Measurements from ENCODE around the gene F3. TPM values are rescaled to one million over a fixed set of nuclear protein-coding genes. Genes with fewer than 3 reads are reported as not detected.

The F3 gene
- total RNA-seq: 35.3 TPM

DNA sequence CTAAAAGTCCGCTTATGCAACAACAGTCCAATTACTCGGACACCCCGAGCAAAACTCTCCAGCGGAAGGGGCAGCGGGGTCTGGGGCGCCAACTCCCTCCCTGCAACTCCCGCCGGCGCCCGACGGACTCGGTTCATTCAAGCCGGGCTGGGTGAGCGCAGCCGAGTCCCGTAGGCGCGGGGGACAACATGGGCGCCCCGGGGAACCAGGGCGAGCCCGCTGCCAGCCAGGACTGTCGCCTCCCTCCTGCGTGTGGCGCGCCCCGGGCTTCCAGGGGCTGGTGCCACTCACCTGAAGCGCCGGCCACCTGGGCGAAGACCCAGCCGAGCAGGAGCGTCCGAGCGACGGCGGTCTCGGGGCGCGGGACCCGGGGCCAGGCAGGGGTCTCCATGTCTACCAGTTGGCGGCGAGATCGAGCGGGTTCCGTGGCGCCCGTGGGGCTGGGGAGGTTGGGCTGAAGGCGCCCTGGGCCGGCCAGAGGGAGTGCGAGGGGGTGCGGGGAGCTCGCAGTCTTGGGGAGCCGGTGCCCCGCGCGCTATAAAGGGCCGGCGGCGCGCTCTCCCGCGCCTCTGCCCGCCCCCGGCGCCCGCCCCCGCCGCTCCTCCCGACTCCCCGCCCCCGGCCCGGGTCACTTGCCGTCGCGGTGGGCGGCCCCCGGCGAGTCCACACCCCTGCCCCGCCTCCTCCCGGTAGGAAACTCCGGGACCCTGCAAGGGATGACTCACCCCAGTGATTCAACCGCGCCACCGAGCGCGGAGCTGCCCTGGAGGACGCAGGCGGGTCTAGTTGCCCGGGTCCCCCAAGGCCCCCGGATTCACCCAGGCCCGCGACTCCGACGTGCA, at the start of gene F3:
TSS of gene F3 (minus strand) at position 514 of the 842 bp plus-strand sequence. CDS start at position 391, 123 bp downstream.

Other genes with a start within 250 kb of the F3 start
- gene ABCD3, start 123.4 kb downstream of the F3 start, total RNA-seq: 42.2 TPM